ENCODE data around the gene EYA2.

EYA2 gene

GRCh38 chr20:47235853-47236638, 341.4 kb downstream of the EYA2 start:
- Histone ChIP-seq H3K9ac (ENCODE audit: insufficient read length, low read depth) (no peak overlapping the region), H3K4me3 (ENCODE audit: insufficient read length, low read depth) (no peak overlapping the region), H3K4me1 (ENCODE audit: insufficient read depth, insufficient read length) (peaks cover 2% of the 10 kb centered on the region), H3K9me3 (ENCODE audit: insufficient read depth, low read length) (no peaks in the 10 kb centered on the region), H3K36me3 (ENCODE audit: insufficient read depth, insufficient read length, low read length) (peaks cover 67% of the 10 kb centered on the region), H3K27me3 (ENCODE audit: insufficient read depth, insufficient read length) (no peaks in the 10 kb centered on the region)
- no peak for TF ChIP-seq ZNF274 (IDR thresholded peaks at IDR 0.05; ENCODE audit: low read depth, low read length)
- no peak for TF ChIP-seq SUZ12 (IDR thresholded peaks at IDR 0.05; ENCODE audit: extremely low read depth, insufficient read depth, insufficient read length)
- TF ChIP-seq YY1 (IDR thresholded peaks at IDR 0.05; ENCODE audit: insufficient read depth, insufficient read length), result no peak
- DNase-seq (ENCODE audit: low read depth, low spot score), result no peak

- H3K4me3 ChIP-seq (ENCODE audit: insufficient read length, low read depth), result no peak overlapping the region
- H3K9ac ChIP-seq (ENCODE audit: insufficient read length, low read depth), result no peak overlapping the region
- H3K4me1 ChIP-seq (ENCODE audit: insufficient read depth, insufficient read length), result peaks cover 2% of the 10 kb centered on the region
- H3K9me3 ChIP-seq (ENCODE audit: insufficient read depth, low read length), result no peaks in the 10 kb centered on the region
- no peaks in the 10 kb centered on the region for H3K27me3 ChIP-seq (ENCODE audit: insufficient read depth, insufficient read length)
- no peak for DNase-seq (ENCODE audit: low read depth, low spot score)
- no peak for TF ChIP-seq SUZ12 (IDR thresholded peaks at IDR 0.05; ENCODE audit: extremely low read depth, insufficient read depth, insufficient read length)
- peaks cover 69% of the 10 kb centered on the region for H3K36me3 ChIP-seq (ENCODE audit: insufficient read depth, insufficient read length, low read length)
Observed at GRCh38 chr20:47236639-47236900, 341.9 kb downstream of the EYA2 start.

GRCh38 chr20:47237715-47238114, 343.1 kb downstream of the EYA2 start:
- peaks cover 2% of the 10 kb centered on the region for H3K4me1 ChIP-seq (ENCODE audit: insufficient read depth, insufficient read length)
- H3K27me3 ChIP-seq (ENCODE audit: insufficient read depth, insufficient read length), result no peaks in the 10 kb centered on the region
- TF ChIP-seq ZNF274 (IDR thresholded peaks at IDR 0.05; ENCODE audit: low read depth, low read length), result no peak
- TF ChIP-seq SUZ12 (IDR thresholded peaks at IDR 0.05; ENCODE audit: extremely low read depth, insufficient read depth, insufficient read length), result no peak
- no peak for TF ChIP-seq YY1 (IDR thresholded peaks at IDR 0.05; ENCODE audit: insufficient read depth, insufficient read length)
- peaks cover 79% of the 10 kb centered on the region for H3K36me3 ChIP-seq (ENCODE audit: insufficient read depth, insufficient read length, low read length)
- DNase-seq (ENCODE audit: low read depth, low spot score), result no peak
- no peak overlapping the region for H3K4me3 ChIP-seq (ENCODE audit: insufficient read length, low read depth)
- no peak overlapping the region for H3K9ac ChIP-seq (ENCODE audit: insufficient read length, low read depth)
- H3K9me3 ChIP-seq (ENCODE audit: insufficient read depth, low read length), result no peaks in the 10 kb centered on the region
